ENCODE results near the gene SLC9B2. TPM values are rescaled to one million over a fixed set of nuclear protein-coding genes. Genes with fewer than 3 reads are reported as not detected.

SLC9B2 gene
- total RNA-seq (2014; rRNA removed; shearing (Covaris generic)): 8.9 and 9.9 TPM in 2 replicates

- no peak for DNase-seq (ENCODE audit: low read depth)
These were observed at the start of gene SLC9B2 for GRCh38 chr4:103076747-103077347. Gene SLC9B2, minus strand, starts transcription at chr4:103076761. Its CDS starts 9,211 bp downstream, at chr4:103067550.

- DNase-seq (ENCODE audit: low read depth): no peak
These were observed 49.6 kb upstream of the SLC9B2 start for GRCh38 chr4:103126126-103126525.

- DNase-seq (ENCODE audit: low read depth): no peak
These were observed 46.6 kb upstream of the SLC9B2 start for GRCh38 chr4:103123114-103123513.

GRCh38 chr4:103118166-103118565 lies 41.6 kb upstream of the SLC9B2 start:
- DNase-seq (ENCODE audit: low read depth): no peak

- no peak for DNase-seq (ENCODE audit: low read depth)
These were observed 35.0 kb upstream of the SLC9B2 start for GRCh38 chr4:103111598-103111997.

- DNase-seq (ENCODE audit: low read depth): no peak
These were observed 32.0 kb upstream of the SLC9B2 start for GRCh38 chr4:103108542-103108941.

- DNase-seq (ENCODE audit: low read depth): no peak
These were observed 29.2 kb upstream of the SLC9B2 start for GRCh38 chr4:103105558-103106356.

GRCh38 chr4:103104886-103105285 lies 28.3 kb upstream of the SLC9B2 start:
- DNase-seq (ENCODE audit: low read depth): no peak

- no peak for DNase-seq (ENCODE audit: low read depth)
These were observed 24.1 kb upstream of the SLC9B2 start for GRCh38 chr4:103100691-103101090.

GRCh38 chr4:103099691-103100392 lies 23.3 kb upstream of the SLC9B2 start, which contains the start of gene BDH2:
Gene BDH2, minus strand, starts transcription at chr4:103099834. Its CDS starts 3,580 bp downstream, at chr4:103096254.
- peak; percentile 88 for DNase-seq (ENCODE audit: low read depth)

GRCh38 chr4:103098756-103099440 lies 22.3 kb upstream of the SLC9B2 start:
- DNase-seq (ENCODE audit: low read depth): no peak

GRCh38 chr4:103098341-103098740 lies 21.8 kb upstream of the SLC9B2 start:
- no peak for DNase-seq (ENCODE audit: low read depth)

- no peak for DNase-seq (ENCODE audit: low read depth)
These were observed 20.6 kb upstream of the SLC9B2 start for GRCh38 chr4:103097112-103097511.

GRCh38 chr4:103095080-103095479 lies 18.5 kb upstream of the SLC9B2 start:
- DNase-seq (ENCODE audit: low read depth): no peak

- DNase-seq (ENCODE audit: low read depth): no peak
These were observed 15.7 kb upstream of the SLC9B2 start for GRCh38 chr4:103092245-103092644.

- DNase-seq (ENCODE audit: low read depth): peak; percentile 61
These were observed 15.2 kb upstream of the SLC9B2 start for GRCh38 chr4:103091601-103092223.

- DNase-seq (ENCODE audit: low read depth): no peak
These were observed 12.9 kb upstream of the SLC9B2 start for GRCh38 chr4:103089481-103089880.

GRCh38 chr4:103086551-103086950 lies 10.0 kb upstream of the SLC9B2 start:
- no peak for DNase-seq (ENCODE audit: low read depth)

GRCh38 chr4:103085555-103086196 lies 9.1 kb upstream of the SLC9B2 start:
- no peak for DNase-seq (ENCODE audit: low read depth)

GRCh38 chr4:103079621-103080020 lies 3.1 kb upstream of the SLC9B2 start:
- no peak for DNase-seq (ENCODE audit: low read depth)
